CD14-positive monocyte (primary cell): ENCODE data around the gene UBE3C. TPM values are rescaled to one million over a fixed set of nuclear protein-coding genes. Genes with fewer than 3 reads are reported as not detected.

Source experiments
- DNase-seq, 3 donors: peaks; one replicate each; pipeline ENCODE4 v3.0.0-alpha.2; 2011 to 2022
- H2AFZ ChIP-seq: 2 replicates; pipeline ENCODE4 v1.6.0; 2012; ENCODE audit warnings: mild to moderate bottlenecking, low read depth, low read length, inconsistent platforms; ENCODE audit not compliant: insufficient read depth, poor library complexity, severe bottlenecking
- H3K27ac ChIP-seq, 2 donors: 1 replicate in 1 of 2; 2 replicates in 1 of 2; pipeline ENCODE4 v1.5.1; 2012 to 2013; ENCODE audit warnings: low read length in 2 of 2, control low read depth in 1 of 2, inconsistent platforms in 1 of 2, low read depth in 1 of 2, mild to moderate bottlenecking in 1 of 2
- H3K27me3 ChIP-seq, 2 donors: one replicate each; pipeline versions ENCODE4 v1.6.0 to v1.6.1; 2011 to 2013; ENCODE audit warnings: low read length in 2 of 2; ENCODE audit not compliant: control insufficient read depth in 2 of 2, insufficient read depth in 2 of 2
- H3K36me3 ChIP-seq, 2 donors: replicated peaks in 1 of 2; 1 replicate in 1 of 2; 2 replicates in 1 of 2; pipeline versions ENCODE4 v1.5.1 to v1.6.1; 2012 to 2013; ENCODE audit warnings: low read length in 2 of 2, control low read depth in 1 of 2, inconsistent platforms in 1 of 2, mild to moderate bottlenecking in 1 of 2; ENCODE audit not compliant: insufficient read depth in 2 of 2, control insufficient read depth in 1 of 2
- H3K4me1 ChIP-seq, 2 donors: 1 replicate in 1 of 2; 2 replicates in 1 of 2; pipeline versions ENCODE4 v1.5.1 to v1.6.1; 2012 to 2013; ENCODE audit warnings: low read length in 2 of 2, control low read depth in 1 of 2, inconsistent platforms in 1 of 2, mild to moderate bottlenecking in 1 of 2, moderate library complexity in 1 of 2; ENCODE audit not compliant: insufficient read depth in 2 of 2, control insufficient read depth in 1 of 2
- H3K4me2 ChIP-seq: replicated peaks from 2 replicates; pipeline ENCODE3; 2012; ENCODE audit warnings: low read length, moderate library complexity, mild to moderate bottlenecking; ENCODE audit not compliant: poor library complexity, severe bottlenecking; ENCODE audit errors: extremely low read depth
- H3K4me3 ChIP-seq, 3 experiments: fragments of 200-600 bp in 1 of 3; sonication (generic) in 1 of 3; replicated peaks in 1 of 3; 1 replicate in 2 of 3; 2 replicates in 1 of 3; pipeline ENCODE4 v1.5.1; 2011 to 2013; ENCODE audit warnings: low read length in 3 of 3, mild to moderate bottlenecking in 3 of 3, control low read depth in 2 of 3, low read depth in 2 of 3, inconsistent platforms in 1 of 3, moderate library complexity in 1 of 3
- H3K79me2 ChIP-seq: 2 replicates; pipeline ENCODE4 v1.6.0; 2012; ENCODE audit warnings: mild to moderate bottlenecking, control low read depth, inconsistent platforms, low read length, moderate library complexity; ENCODE audit not compliant: insufficient read depth
- H3K9ac ChIP-seq: 2 replicates; pipeline ENCODE4 v1.6.0; 2017; ENCODE audit warnings: low read length, mild to moderate bottlenecking; ENCODE audit not compliant: insufficient read depth, poor library complexity, severe bottlenecking
- H3K9me3 ChIP-seq, 2 donors: replicated peaks in 1 of 2; 1 replicate in 1 of 2; 2 replicates in 1 of 2; pipeline versions ENCODE4 v1.5.1 to v1.6.1; 2012 to 2013; ENCODE audit warnings: low read length in 2 of 2, control low read depth in 1 of 2; ENCODE audit not compliant: control insufficient read depth in 1 of 2, insufficient read depth in 1 of 2
- H4K20me1 ChIP-seq: 2 replicates; pipeline ENCODE4 v1.6.0; 2012; ENCODE audit warnings: mild to moderate bottlenecking, low read length, control low read depth, moderate library complexity; ENCODE audit not compliant: insufficient read depth
- H3K27ac Mint-ChIP-seq, 7 donors: one replicate each; pipeline ENCODE4 v1.8.0; 2020; ENCODE audit warnings: mild to moderate bottlenecking in 7 of 7, mixed read lengths in 7 of 7, moderate library complexity in 6 of 7, inconsistent platforms in 2 of 7
- H3K27me3 Mint-ChIP-seq, 3 donors: one replicate each; pipeline ENCODE4 v1.8.0; 2021 to 2022; ENCODE audit warnings: low read depth in 3 of 3, mild to moderate bottlenecking in 3 of 3, mixed read lengths in 3 of 3, moderate library complexity in 3 of 3, inconsistent platforms in 1 of 3
- H3K36me3 Mint-ChIP-seq, 2 donors: one replicate each; pipeline ENCODE4 v1.8.0; 2020; ENCODE audit warnings: mixed read lengths in 2 of 2, inconsistent platforms in 1 of 2, mild to moderate bottlenecking in 1 of 2
- H3K4me1 Mint-ChIP-seq: one replicate; pipeline ENCODE4 v1.8.0; 2020; ENCODE audit warnings: mild to moderate bottlenecking, mixed read lengths
- H3K4me3 Mint-ChIP-seq, 2 donors: one replicate each; pipeline ENCODE4 v1.8.0; 2020; ENCODE audit warnings: mild to moderate bottlenecking in 2 of 2, mixed read lengths in 2 of 2, moderate library complexity in 1 of 2
- H3K9me3 Mint-ChIP-seq, 7 donors: one replicate each; pipeline ENCODE4 v1.8.0; 2020 to 2022; ENCODE audit warnings: mixed read lengths in 7 of 7, mild to moderate bottlenecking in 6 of 7, moderate library complexity in 6 of 7, inconsistent platforms in 2 of 7
- CTCF ChIP-seq: fragments of 200-600 bp; IDR thresholded peaks from one replicate; pipeline ENCODE4 v1.8.0; 2022; ENCODE audit warnings: antibody characterized with exemption, mild to moderate bottlenecking
- WGBS: methylation state at CpG from one replicate; pipeline ENCODE4 v1.1.5; 2013; ENCODE audit warnings: missing lambda C conversion rate; ENCODE audit not compliant: insufficient coverage; 5-methylcytosine and 5-hydroxymethylcytosine counted together
- intact Hi-C, 2 donors: fragments of 100-400 bp; cut with micrococcal nuclease; formaldehyde crosslinking; loops; one replicate each; pipeline versions ENCODE4 v1.15.0 to v1.15.1; 2023
- polyA plus RNA-seq, 3 donors: library from polyadenylated mRNA; depleted of rRNA in 1 of 3; unstranded in 2 of 3; stranded (reverse) in 1 of 3; fragments of 300-500 nt in 2 of 3; fragments of >200 nt in 1 of 3; fragmentation: Illumina TruSeq in 2 of 3; gene quantifications; 1 replicate in 2 of 3; 2 replicates in 1 of 3; pipeline ENCODE4 v1.2.3, GENCODE V29; 2012 to 2021

Gene UBE3C
- polyA plus RNA-seq, 3 donors: 19.5 to 34.5 (median 24.3) TPM

- Mint-ChIP-seq H3K36me3 (peaks cover 42 to 71% of the 10 kb centered on the region in 2 donors), H3K4me1 (no peaks in the 10 kb centered on the region), H3K9me3 (peaks cover 0 to 3% (median 0%) of the 10 kb centered on the region in 7 donors), H3K4me3 (no peak overlapping the region), H3K27ac (peak overlapping the region in 2 of 7 donors; percentile 4 to 51), H3K27me3 (peaks cover 0 to 4% (median 0%) of the 10 kb centered on the region in 3 donors)
- intact Hi-C loops: no loop called here
- WGBS: 100% methylated on average over 5 of the region's 5 CpGs
- no peaks in the 10 kb centered on the region for H3K4me1 ChIP-seq
- H3K9me3 ChIP-seq: no peaks in the 10 kb centered on the region
- H3K36me3 ChIP-seq: peaks cover 31 to 85% of the 10 kb centered on the region in 2 donors
- H3K27ac ChIP-seq: no peak overlapping the region
- no peak for TF ChIP-seq CTCF
- no peak overlapping the region for H3K9ac ChIP-seq
- no peak overlapping the region for H3K4me3 ChIP-seq
- no peak for DNase-seq
- H3K79me2 ChIP-seq: no peaks in the 10 kb centered on the region
- H3K27me3 ChIP-seq: no peaks in the 10 kb centered on the region
- no peak overlapping the region for H2AFZ ChIP-seq
- H3K4me2 ChIP-seq: no peak overlapping the region
- H4K20me1 ChIP-seq: no peaks in the 10 kb centered on the region
These were observed 102.9 kb downstream of the UBE3C start for GRCh38 chr7:157241631-157242030.

GRCh38 chr7:157244516-157245294, 106.0 kb downstream of the UBE3C start:
- H3K4me1 Mint-ChIP-seq: no peaks in the 10 kb centered on the region
- H3K27ac Mint-ChIP-seq: no peak overlapping the region
- TF ChIP-seq CTCF: no peak
- intact Hi-C loops: no loop called here
- Histone ChIP-seq H4K20me1 (no peaks in the 10 kb centered on the region), H3K4me3 (no peak overlapping the region), H2AFZ (no peak overlapping the region), H3K9me3 (no peaks in the 10 kb centered on the region), H3K27me3 (no peaks in the 10 kb centered on the region), H3K79me2 (no peaks in the 10 kb centered on the region), H3K27ac (no peak overlapping the region), H3K4me1 (no peaks in the 10 kb centered on the region), H3K4me2 (no peak overlapping the region), H3K9ac (no peak overlapping the region), H3K36me3 (peaks cover 27 to 83% of the 10 kb centered on the region in 2 donors)
- H3K9me3 Mint-ChIP-seq: peaks cover 0 to 2% (median 0%) of the 10 kb centered on the region in 7 donors
- H3K36me3 Mint-ChIP-seq: peaks cover 37 to 66% of the 10 kb centered on the region in 2 donors
- H3K4me3 Mint-ChIP-seq: no peak overlapping the region
- DNase-seq: no peak
- peaks cover 0 to 4% (median 0%) of the 10 kb centered on the region in 3 donors for H3K27me3 Mint-ChIP-seq
- WGBS: no CpG with 5 or more reads among the region's 6 CpGs
